Tibial nerve (tissue), 4 donors: ENCODE data around the gene CELSR1. TPM values are rescaled to one million over a fixed set of nuclear protein-coding genes. Genes with fewer than 3 reads are reported as not detected.

Experiments used
- DNase-seq, 2 donors: peaks; one replicate each; pipeline ENCODE4 v3.0.0-alpha.2; 2019; ENCODE audit warnings: low spot score in 2 of 2
- H3K27ac ChIP-seq, 4 donors: fragments of 200-600 bp; sonication (generic) in 3 of 4; one replicate each; pipeline ENCODE4 v1.5.1; 2017 to 2019; ENCODE audit warnings: mild to moderate bottlenecking in 1 of 4
- H3K27me3 ChIP-seq, 2 donors: fragments of 200-600 bp; sonication (generic) in 1 of 2; one replicate each; pipeline versions ENCODE4 v1.5.1 to v1.6.0; 2017 to 2019
- H3K36me3 ChIP-seq, 3 donors: fragments of 200-600 bp; sonication (generic); one replicate each; pipeline ENCODE4 v1.5.1; 2018 to 2019
- H3K4me1 ChIP-seq, 4 donors: fragments of 200-600 bp; sonication (generic) in 3 of 4; one replicate each; pipeline ENCODE4 v1.5.1; 2017 to 2019
- H3K4me3 ChIP-seq, 4 donors: fragments of 200-600 bp; sonication (generic) in 3 of 4; one replicate each; pipeline ENCODE4 v1.5.1; 2017 to 2019; ENCODE audit warnings: mild to moderate bottlenecking in 1 of 4, moderate library complexity in 1 of 4
- H3K9me3 ChIP-seq, 4 donors: fragments of 200-600 bp; sonication (generic) in 3 of 4; one replicate each; pipeline ENCODE4 v1.5.1; 2017 to 2019
- CTCF ChIP-seq, 5 experiments: fragments of 200-600 bp in 3 of 5; fragments of 450-650 bp in 2 of 5; sonication (generic) in 3 of 5; IDR thresholded peaks; one replicate each; pipeline ENCODE4 v1.5.1; 2016 to 2019; ENCODE audit warnings: antibody characterized with exemption in 5 of 5, mild to moderate bottlenecking in 3 of 5, moderate library complexity in 2 of 5
- EP300 ChIP-seq, 2 donors: sonication (generic); formaldehyde crosslinking; IDR thresholded peaks; one replicate each; pipeline ENCODE4 v1.6.1; 2017; ENCODE audit warnings: antibody characterized with exemption in 2 of 2, mild to moderate bottlenecking in 1 of 2
- POLR2A ChIP-seq, 2 donors: fragments of 450-650 bp; IDR thresholded peaks; one replicate each; pipeline ENCODE4 v1.6.1; 2017; ENCODE audit warnings: antibody characterized with exemption in 2 of 2, mild to moderate bottlenecking in 2 of 2, moderate library complexity in 2 of 2
- WGBS, 2 donors: methylation state at CpG; one replicate each; pipeline ENCODE4 v1.1.5; 2018; 5-methylcytosine and 5-hydroxymethylcytosine counted together
- total RNA-seq, 4 donors: library from RNA; depleted of rRNA; stranded (reverse); fragments of >200 nt; gene quantifications; one replicate each; pipeline ENCODE4 v1.1.0, GENCODE V29; 2016

CELSR1 gene
- total RNA-seq, 4 donors from 2014 or later = 1.0 to 5.9 (median 2.6) TPM

GRCh38 chr22:46331496-46331895 is 205.9 kb downstream of the CELSR1 start:
- no peak for TF ChIP-seq POLR2A (IDR thresholded peaks at IDR 0.05)
- no peak for TF ChIP-seq EP300 (IDR thresholded peaks at IDR 0.05)
- no peak for TF ChIP-seq CTCF (IDR thresholded peaks at IDR 0.05)
- Histone ChIP-seq H3K4me3 (no peak overlapping the region), H3K27me3 (no peaks in the 10 kb centered on the region), H3K36me3 (no peaks in the 10 kb centered on the region), H3K9me3 (no peaks in the 10 kb centered on the region), H3K27ac (no peak overlapping the region), H3K4me1 (peaks cover 0 to 11% (median 3%) of the 10 kb centered on the region in 4 donors)
- no peak for DNase-seq
- 89 to 96% methylated on average over 23 of the region's 23 CpGs for WGBS, 2 donors

GRCh38 chr22:46330426-46330825 is 207.0 kb downstream of the CELSR1 start:
- H3K4me3 ChIP-seq = no peak overlapping the region
- 95% methylated on average over 4 of the region's 4 CpGs for WGBS, 2 donors
- TF ChIP-seq POLR2A (IDR thresholded peaks at IDR 0.05) = no peak
- no peak for TF ChIP-seq EP300 (IDR thresholded peaks at IDR 0.05)
- no peak for TF ChIP-seq CTCF (IDR thresholded peaks at IDR 0.05)
- DNase-seq = no peak
- H3K36me3 ChIP-seq = no peaks in the 10 kb centered on the region
- no peaks in the 10 kb centered on the region for H3K9me3 ChIP-seq
- H3K4me1 ChIP-seq = peaks cover 0 to 8% (median 2%) of the 10 kb centered on the region in 4 donors
- no peaks in the 10 kb centered on the region for H3K27me3 ChIP-seq
- no peak overlapping the region for H3K27ac ChIP-seq

GRCh38 chr22:46329616-46330015 is 207.8 kb downstream of the CELSR1 start:
- no peaks in the 10 kb centered on the region for H3K27me3 ChIP-seq
- WGBS, 2 donors = 85 to 93% methylated on average over 7 to 8 of the region's 8 CpGs
- H3K27ac ChIP-seq = no peak overlapping the region
- no peak for TF ChIP-seq EP300 (IDR thresholded peaks at IDR 0.05)
- no peak for TF ChIP-seq POLR2A (IDR thresholded peaks at IDR 0.05)
- no peak for TF ChIP-seq CTCF (IDR thresholded peaks at IDR 0.05)
- no peak overlapping the region for H3K4me3 ChIP-seq
- DNase-seq = no peak
- peaks cover 0 to 3% (median under 1%) of the 10 kb centered on the region in 4 donors for H3K4me1 ChIP-seq
- H3K9me3 ChIP-seq = no peaks in the 10 kb centered on the region
- H3K36me3 ChIP-seq = no peaks in the 10 kb centered on the region

- Histone ChIP-seq H3K9me3 (no peaks in the 10 kb centered on the region), H3K36me3 (no peaks in the 10 kb centered on the region), H3K27me3 (no peaks in the 10 kb centered on the region), H3K4me3 (no peak overlapping the region), H3K4me1 (no peaks in the 10 kb centered on the region), H3K27ac (no peak overlapping the region)
- no peak for DNase-seq
- WGBS, 2 donors = 90% methylated on average over 7 to 11 of the region's 11 CpGs
- TF ChIP-seq POLR2A (IDR thresholded peaks at IDR 0.05) (no peak), EP300 (IDR thresholded peaks at IDR 0.05) (no peak), CTCF (IDR thresholded peaks at IDR 0.05) (no peak)
Observed at GRCh38 chr22:46328797-46329196, 208.6 kb downstream of the CELSR1 start.

- WGBS, 2 donors = 95 to 96% methylated on average over 11 to 13 of the region's 13 CpGs
- no peak for TF ChIP-seq CTCF (IDR thresholded peaks at IDR 0.05)
- no peak for TF ChIP-seq EP300 (IDR thresholded peaks at IDR 0.05)
- TF ChIP-seq POLR2A (IDR thresholded peaks at IDR 0.05) = no peak
- H3K9me3 ChIP-seq = no peaks in the 10 kb centered on the region
- no peaks in the 10 kb centered on the region for H3K4me1 ChIP-seq
- no peak for DNase-seq
- no peak overlapping the region for H3K4me3 ChIP-seq
- H3K27me3 ChIP-seq = no peaks in the 10 kb centered on the region
- H3K36me3 ChIP-seq = no peaks in the 10 kb centered on the region
- H3K27ac ChIP-seq = no peak overlapping the region
Observed at GRCh38 chr22:46327691-46328465, 209.5 kb downstream of the CELSR1 start.
